Panc1 (cell line): ENCODE measurements around the gene IFNG-AS1. TPM values are rescaled to one million over a fixed set of nuclear protein-coding genes. Genes with fewer than 3 reads are reported as not detected.

Experiments
- ATAC-seq: fragments of 200-7000 bp; cut with Tn5 transposase; 2 replicates; pipeline ENCODE4 v1.9.1; 2020; ENCODE audit warnings: mild to moderate bottlenecking, moderate library complexity
- BruUV-seq: library from RNA; stranded (reverse); fragments of 400-500 nt; replicated peaks from 2 replicates; lab custom pipeline; 2021; lab: Mats Ljungman, UMichigan
- CTCF ChIA-PET: fragments of 300-600 bp; sonication (Branson Sonifier 250); formaldehyde crosslinking; loops from one replicate; lab custom pipeline; 2022; ENCODE audit warnings: antibody characterized with exemption; lab: Charles Lee
- POLR2A ChIA-PET: fragments of 300-600 bp; sonication (Branson Sonifier 250); formaldehyde crosslinking; loops from one replicate; lab custom pipeline; 2022; ENCODE audit warnings: antibody characterized with exemption; lab: Charles Lee
- DNase-seq: peaks from one replicate; pipeline ENCODE4 v3.0.0-alpha.2; 2010; ENCODE audit warnings: low read depth, low spot score
- H3K27ac ChIP-seq: 2 replicates; pipeline ENCODE4 v1.5.1; 2011; ENCODE audit warnings: mild to moderate bottlenecking, low read length, inconsistent platforms
- H3K27me3 ChIP-seq: fragments of 200-500 bp; sonication (Bioruptor generic); 2 replicates; pipeline ENCODE4 v1.6.0; 2014; ENCODE audit warnings: low read length, inconsistent platforms; ENCODE audit not compliant: control insufficient read depth, insufficient read depth
- H3K36me3 ChIP-seq: fragments of 200-500 bp; sonication (Bioruptor generic); 2 replicates; pipeline ENCODE4 v1.5.1; 2014; ENCODE audit warnings: inconsistent platforms, mild to moderate bottlenecking, low read length, moderate library complexity; ENCODE audit not compliant: control insufficient read depth, insufficient read depth
- H3K4me1 ChIP-seq: 2 replicates; pipeline ENCODE4 v1.5.1; 2011; ENCODE audit warnings: inconsistent platforms, mild to moderate bottlenecking, low read length, moderate library complexity; ENCODE audit not compliant: control insufficient read depth, insufficient read depth
- H3K4me3 ChIP-seq, 2 experiments: 2 replicates each; pipeline ENCODE4 v1.5.1; 2011 to 2012; ENCODE audit warnings: low read depth in 2 of 2, low read length in 2 of 2, mild to moderate bottlenecking in 2 of 2, inconsistent platforms in 1 of 2, moderate library complexity in 1 of 2
- H3K9me3 ChIP-seq: fragments of 200-500 bp; sonication (Bioruptor generic); 2 replicates; pipeline ENCODE4 v1.5.1; 2014; ENCODE audit warnings: low read depth, mild to moderate bottlenecking, inconsistent platforms, low read length, moderate library complexity; ENCODE audit not compliant: control insufficient read depth, insufficient read depth
- POLR2AphosphoS5 ChIP-seq: IDR thresholded peaks from 2 replicates; pipeline ENCODE4 v1.6.1; 2012; ENCODE audit warnings: mild to moderate bottlenecking, low read depth, low read length, moderate library complexity
- SIN3A ChIP-seq: IDR thresholded peaks from 2 replicates; pipeline ENCODE4 v1.6.1; 2012; ENCODE audit warnings: low read depth, mild to moderate bottlenecking, low read length, moderate library complexity, borderline replicate concordance; ENCODE audit not compliant: insufficient read depth
- TCF7L2 ChIP-seq: IDR thresholded peaks from 2 replicates; pipeline ENCODE4 v1.6.1; 2011; ENCODE audit warnings: mild to moderate bottlenecking, low read depth, low read length, inconsistent platforms
- in situ Hi-C: cut with HindIII; loops from 2 replicates; pipeline ENCODE4 v1.10.0; 2016; ENCODE audit warnings: low sequenced_read_pairs, low pct_unique_long_range_greater_than_20kb
- intact Hi-C: fragments of 100-400 bp; cut with micrococcal nuclease; formaldehyde crosslinking; loops from one replicate; pipeline ENCODE4 v1.10.0; 2022; ENCODE audit not compliant: unreplicated experiment
- total RNA-seq: library from RNA; stranded (reverse); gene quantifications from one replicate; pipeline ENCODE4 v1.2.1, GENCODE V29; 2021; ENCODE audit not compliant: unreplicated experiment
- TF ChIP-seq, protein P1 (sequence below), 2 experiments: IDR thresholded peaks; 2 replicates each; pipeline ENCODE4 v1.6.1; 2011 to 2012; ENCODE audit warnings: low read depth in 2 of 2, control low read depth in 1 of 2, low read length in 1 of 2, mild to moderate bottlenecking in 1 of 2, moderate library complexity in 1 of 2; ENCODE audit not compliant: insufficient read depth in 1 of 2
- TF ChIP-seq, protein P2 (sequence below): fragments of 450-650 bp; IDR thresholded peaks from 2 replicates; pipeline ENCODE4 v1.5.1; 2017; ENCODE audit warnings: mild to moderate bottlenecking

IFNG-AS1 gene
- total RNA-seq, 1 experiment from 2014 or later = not detected

DNA sequence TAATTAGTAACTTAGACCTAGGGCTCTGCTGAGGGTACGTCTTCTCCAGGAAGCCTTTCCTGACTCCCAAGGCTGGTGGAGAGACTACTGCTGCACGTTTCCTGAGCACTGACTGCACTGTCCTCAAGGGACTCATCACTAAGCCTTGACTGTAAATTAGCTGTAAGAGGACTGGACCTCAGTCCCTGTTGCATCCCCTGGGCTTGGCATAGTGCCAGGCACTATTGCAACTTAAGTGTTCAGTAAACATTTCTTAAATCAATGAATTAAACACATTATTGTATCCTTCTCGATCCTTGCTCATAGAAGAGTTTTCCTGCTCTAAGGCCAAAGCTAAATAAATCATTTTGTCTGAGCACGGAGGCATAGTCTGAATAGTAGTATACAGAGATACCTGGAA, 31.9 kb upstream of the IFNG-AS1 start:
- H3K27me3 ChIP-seq = peaks cover 6% of the 10 kb centered on the region
- ChIA-PET CTCF (no interaction called here), POLR2A (no interaction called here)
- no peaks in the 10 kb centered on the region for H3K9me3 ChIP-seq
- no peaks in the 10 kb centered on the region for H3K36me3 ChIP-seq
- intact Hi-C loops = no loop called here
- no peak for ATAC-seq
- H3K4me3 ChIP-seq = no peak overlapping the region
- TF ChIP-seq SIN3A (no peak), TCF7L2 (no peak), POLR2AphosphoS5 (no peak)
- TF ChIP-seq, protein P1, sequence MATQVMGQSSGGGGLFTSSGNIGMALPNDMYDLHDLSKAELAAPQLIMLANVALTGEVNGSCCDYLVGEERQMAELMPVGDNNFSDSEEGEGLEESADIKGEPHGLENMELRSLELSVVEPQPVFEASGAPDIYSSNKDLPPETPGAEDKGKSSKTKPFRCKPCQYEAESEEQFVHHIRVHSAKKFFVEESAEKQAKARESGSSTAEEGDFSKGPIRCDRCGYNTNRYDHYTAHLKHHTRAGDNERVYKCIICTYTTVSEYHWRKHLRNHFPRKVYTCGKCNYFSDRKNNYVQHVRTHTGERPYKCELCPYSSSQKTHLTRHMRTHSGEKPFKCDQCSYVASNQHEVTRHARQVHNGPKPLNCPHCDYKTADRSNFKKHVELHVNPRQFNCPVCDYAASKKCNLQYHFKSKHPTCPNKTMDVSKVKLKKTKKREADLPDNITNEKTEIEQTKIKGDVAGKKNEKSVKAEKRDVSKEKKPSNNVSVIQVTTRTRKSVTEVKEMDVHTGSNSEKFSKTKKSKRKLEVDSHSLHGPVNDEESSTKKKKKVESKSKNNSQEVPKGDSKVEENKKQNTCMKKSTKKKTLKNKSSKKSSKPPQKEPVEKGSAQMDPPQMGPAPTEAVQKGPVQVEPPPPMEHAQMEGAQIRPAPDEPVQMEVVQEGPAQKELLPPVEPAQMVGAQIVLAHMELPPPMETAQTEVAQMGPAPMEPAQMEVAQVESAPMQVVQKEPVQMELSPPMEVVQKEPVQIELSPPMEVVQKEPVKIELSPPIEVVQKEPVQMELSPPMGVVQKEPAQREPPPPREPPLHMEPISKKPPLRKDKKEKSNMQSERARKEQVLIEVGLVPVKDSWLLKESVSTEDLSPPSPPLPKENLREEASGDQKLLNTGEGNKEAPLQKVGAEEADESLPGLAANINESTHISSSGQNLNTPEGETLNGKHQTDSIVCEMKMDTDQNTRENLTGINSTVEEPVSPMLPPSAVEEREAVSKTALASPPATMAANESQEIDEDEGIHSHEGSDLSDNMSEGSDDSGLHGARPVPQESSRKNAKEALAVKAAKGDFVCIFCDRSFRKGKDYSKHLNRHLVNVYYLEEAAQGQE (IDR thresholded peaks at IDR 0.05; ENCODE audit: insufficient read depth in 1 of 2, low read depth in 2 of 2, low read length in 1 of 2) = no peak
- TF ChIP-seq, protein P2, sequence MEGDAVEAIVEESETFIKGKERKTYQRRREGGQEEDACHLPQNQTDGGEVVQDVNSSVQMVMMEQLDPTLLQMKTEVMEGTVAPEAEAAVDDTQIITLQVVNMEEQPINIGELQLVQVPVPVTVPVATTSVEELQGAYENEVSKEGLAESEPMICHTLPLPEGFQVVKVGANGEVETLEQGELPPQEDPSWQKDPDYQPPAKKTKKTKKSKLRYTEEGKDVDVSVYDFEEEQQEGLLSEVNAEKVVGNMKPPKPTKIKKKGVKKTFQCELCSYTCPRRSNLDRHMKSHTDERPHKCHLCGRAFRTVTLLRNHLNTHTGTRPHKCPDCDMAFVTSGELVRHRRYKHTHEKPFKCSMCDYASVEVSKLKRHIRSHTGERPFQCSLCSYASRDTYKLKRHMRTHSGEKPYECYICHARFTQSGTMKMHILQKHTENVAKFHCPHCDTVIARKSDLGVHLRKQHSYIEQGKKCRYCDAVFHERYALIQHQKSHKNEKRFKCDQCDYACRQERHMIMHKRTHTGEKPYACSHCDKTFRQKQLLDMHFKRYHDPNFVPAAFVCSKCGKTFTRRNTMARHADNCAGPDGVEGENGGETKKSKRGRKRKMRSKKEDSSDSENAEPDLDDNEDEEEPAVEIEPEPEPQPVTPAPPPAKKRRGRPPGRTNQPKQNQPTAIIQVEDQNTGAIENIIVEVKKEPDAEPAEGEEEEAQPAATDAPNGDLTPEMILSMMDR = no peak
- H3K4me1 ChIP-seq = no peaks in the 10 kb centered on the region
- H3K27ac ChIP-seq = no peak overlapping the region
- no peak for DNase-seq
- in situ Hi-C loops = no loop called here
- no TSS peak for BruUV-seq

DNA sequence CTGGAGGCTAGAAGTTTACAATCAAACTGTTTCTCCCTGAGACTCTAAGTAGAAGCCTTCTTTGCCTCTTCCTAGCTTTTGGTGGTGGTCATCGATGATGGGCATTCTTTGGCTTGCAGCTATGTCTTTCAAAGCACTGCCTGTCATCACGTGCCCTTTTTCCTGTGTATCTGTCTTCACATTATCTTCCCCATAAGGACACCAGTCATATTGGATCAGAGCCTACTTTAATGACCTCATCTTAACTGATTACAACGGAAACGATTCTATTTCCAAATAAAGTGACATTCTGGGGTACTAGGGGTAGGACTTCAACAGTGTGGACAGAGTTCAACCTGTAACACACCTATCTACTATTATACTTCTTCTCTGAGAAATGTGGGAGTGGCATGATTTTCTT, 31.1 kb upstream of the IFNG-AS1 start:
- ChIA-PET CTCF (no interaction called here), POLR2A (no interaction called here)
- in situ Hi-C loops = no loop called here
- no peaks in the 10 kb centered on the region for H3K36me3 ChIP-seq
- H3K27me3 ChIP-seq = peaks cover 6% of the 10 kb centered on the region
- no peak overlapping the region for H3K27ac ChIP-seq
- DNase-seq = no peak
- BruUV-seq = no TSS peak
- TF ChIP-seq TCF7L2 (no peak), SIN3A (no peak), POLR2AphosphoS5 (no peak)
- TF ChIP-seq, protein P2 = no peak
- TF ChIP-seq, protein P1 (IDR thresholded peaks at IDR 0.05; ENCODE audit: insufficient read depth in 1 of 2, low read depth in 2 of 2, low read length in 1 of 2) = no peak
- no peak for ATAC-seq
- H3K4me3 ChIP-seq = no peak overlapping the region
- intact Hi-C loops = no loop called here
- no peaks in the 10 kb centered on the region for H3K4me1 ChIP-seq
- no peaks in the 10 kb centered on the region for H3K9me3 ChIP-seq
